ENCODE data around the gene SLC5A5.

DNA sequence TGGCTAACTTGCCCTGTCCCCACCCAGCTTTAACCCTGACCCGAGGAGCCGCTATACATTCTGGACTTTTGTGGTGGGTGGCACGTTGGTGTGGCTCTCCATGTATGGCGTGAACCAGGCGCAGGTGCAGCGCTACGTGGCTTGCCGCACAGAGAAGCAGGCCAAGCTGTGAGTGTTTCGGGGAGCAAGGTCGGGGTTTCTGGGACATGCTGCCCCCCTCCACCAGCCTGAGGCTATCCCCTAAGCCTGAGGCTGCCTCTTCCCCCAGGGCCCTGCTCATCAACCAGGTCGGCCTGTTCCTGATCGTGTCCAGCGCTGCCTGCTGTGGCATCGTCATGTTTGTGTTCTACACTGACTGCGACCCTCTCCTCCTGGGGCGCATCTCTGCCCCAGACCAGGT is 6.0 kb downstream of the SLC5A5 start:
- TF ChIP-seq, protein P1, sequence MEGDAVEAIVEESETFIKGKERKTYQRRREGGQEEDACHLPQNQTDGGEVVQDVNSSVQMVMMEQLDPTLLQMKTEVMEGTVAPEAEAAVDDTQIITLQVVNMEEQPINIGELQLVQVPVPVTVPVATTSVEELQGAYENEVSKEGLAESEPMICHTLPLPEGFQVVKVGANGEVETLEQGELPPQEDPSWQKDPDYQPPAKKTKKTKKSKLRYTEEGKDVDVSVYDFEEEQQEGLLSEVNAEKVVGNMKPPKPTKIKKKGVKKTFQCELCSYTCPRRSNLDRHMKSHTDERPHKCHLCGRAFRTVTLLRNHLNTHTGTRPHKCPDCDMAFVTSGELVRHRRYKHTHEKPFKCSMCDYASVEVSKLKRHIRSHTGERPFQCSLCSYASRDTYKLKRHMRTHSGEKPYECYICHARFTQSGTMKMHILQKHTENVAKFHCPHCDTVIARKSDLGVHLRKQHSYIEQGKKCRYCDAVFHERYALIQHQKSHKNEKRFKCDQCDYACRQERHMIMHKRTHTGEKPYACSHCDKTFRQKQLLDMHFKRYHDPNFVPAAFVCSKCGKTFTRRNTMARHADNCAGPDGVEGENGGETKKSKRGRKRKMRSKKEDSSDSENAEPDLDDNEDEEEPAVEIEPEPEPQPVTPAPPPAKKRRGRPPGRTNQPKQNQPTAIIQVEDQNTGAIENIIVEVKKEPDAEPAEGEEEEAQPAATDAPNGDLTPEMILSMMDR (IDR thresholded peaks at IDR 0.05; ENCODE audit: insufficient read depth, low read depth, low read length): no peak
- TF ChIP-seq EZH2 (IDR thresholded peaks at IDR 0.05; ENCODE audit: insufficient read depth, low read length): no peak

Data from astrocyte (in vitro differentiated cells and primary cell).